Liver (tissue), 9 donors: ENCODE data around the gene LRRFIP1. TPM values are rescaled to one million over a fixed set of nuclear protein-coding genes. Genes with fewer than 3 reads are reported as not detected.

Experiments used
- DNase-seq: peaks from one replicate; pipeline ENCODE4 v3.0.0-alpha.2; 2017; ENCODE audit warnings: low spot score
- H3K27ac ChIP-seq, 2 donors: one replicate each; pipeline ENCODE4 v1.7.0; 2013; ENCODE audit warnings: inconsistent platforms in 2 of 2, low read length in 2 of 2, control low read depth in 1 of 2, low read depth in 1 of 2, mild to moderate bottlenecking in 1 of 2
- H3K27me3 ChIP-seq, 4 donors: one replicate each; pipeline versions ENCODE4 v1.6.1 to v1.7.0; 2013; ENCODE audit warnings: low read length in 3 of 4, inconsistent platforms in 1 of 4, mild to moderate bottlenecking in 1 of 4, moderate library complexity in 1 of 4; ENCODE audit not compliant: control insufficient read depth in 4 of 4, insufficient read depth in 4 of 4
- H3K36me3 ChIP-seq, 4 donors: one replicate each; pipeline versions ENCODE4 v1.6.1 to v1.7.0; 2013; ENCODE audit warnings: low read length in 3 of 4, mild to moderate bottlenecking in 3 of 4, low read depth in 1 of 4, moderate library complexity in 1 of 4; ENCODE audit not compliant: control insufficient read depth in 4 of 4, insufficient read depth in 3 of 4
- H3K4me1 ChIP-seq, 4 donors: one replicate each; pipeline versions ENCODE4 v1.6.1 to v1.7.0; 2013; ENCODE audit warnings: low read length in 3 of 4, mild to moderate bottlenecking in 3 of 4, moderate library complexity in 1 of 4; ENCODE audit not compliant: control insufficient read depth in 4 of 4, insufficient read depth in 4 of 4
- H3K4me3 ChIP-seq, 3 donors: one replicate each; pipeline versions ENCODE4 v1.6.1 to v1.7.0; 2013; ENCODE audit warnings: low read length in 3 of 3, control low read depth in 1 of 3, low read depth in 1 of 3, mild to moderate bottlenecking in 1 of 3
- H3K9ac ChIP-seq, 2 donors: one replicate each; pipeline ENCODE4 v1.7.0; 2013; ENCODE audit warnings: low read length in 2 of 2, mild to moderate bottlenecking in 2 of 2, moderate library complexity in 2 of 2, control low read depth in 1 of 2, low read depth in 1 of 2
- H3K9me3 ChIP-seq, 4 donors: one replicate each; pipeline versions ENCODE4 v1.6.1 to v1.7.0; 2013; ENCODE audit warnings: low read length in 3 of 4; ENCODE audit not compliant: control insufficient read depth in 4 of 4
- EGR1 ChIP-seq, 2 donors: IDR thresholded peaks; 2 replicates each; pipeline ENCODE4 v1.6.1; 2016 to 2018; ENCODE audit warnings: antibody characterized with exemption in 2 of 2, low read depth in 2 of 2
- FOXA1 ChIP-seq: IDR thresholded peaks from 2 replicates; pipeline ENCODE4 v1.6.1; 2016; ENCODE audit warnings: antibody characterized with exemption
- FOXA2 ChIP-seq: IDR thresholded peaks from 2 replicates; pipeline ENCODE4 v1.6.1; 2016; ENCODE audit warnings: antibody characterized with exemption
- GABPA ChIP-seq, 2 donors: IDR thresholded peaks in 1 of 2; conservative IDR thresholded peaks in 1 of 2; 2 replicates each; pipeline ENCODE4 v1.6.1; 2016; ENCODE audit warnings: antibody characterized with exemption in 2 of 2, mild to moderate bottlenecking in 1 of 2, moderate library complexity in 1 of 2
- HNF4A ChIP-seq, 2 donors: conservative IDR thresholded peaks; 2 replicates each; pipeline ENCODE4 v1.6.1; 2016; ENCODE audit warnings: antibody characterized with exemption in 2 of 2, mild to moderate bottlenecking in 2 of 2
- HNF4G ChIP-seq: IDR thresholded peaks from 2 replicates; pipeline ENCODE4 v1.6.1; 2016; ENCODE audit warnings: antibody characterized with exemption
- JUND ChIP-seq, 2 donors: IDR thresholded peaks; 2 replicates each; pipeline ENCODE4 v1.6.1; 2016; ENCODE audit warnings: antibody characterized with exemption in 2 of 2
- NR2F2 ChIP-seq: IDR thresholded peaks from 2 replicates; pipeline ENCODE4 v1.6.1; 2016; ENCODE audit warnings: antibody characterized with exemption
- RAD21 ChIP-seq, 2 donors: IDR thresholded peaks; 2 replicates each; pipeline ENCODE4 v1.6.1; 2016; ENCODE audit warnings: antibody characterized with exemption in 2 of 2, mild to moderate bottlenecking in 2 of 2
- RXRA ChIP-seq, 2 donors: IDR thresholded peaks; 2 replicates each; pipeline ENCODE4 v1.6.1; 2017 to 2018; ENCODE audit warnings: antibody characterized with exemption in 2 of 2, mild to moderate bottlenecking in 1 of 2
- SP1 ChIP-seq: IDR thresholded peaks from 2 replicates; pipeline ENCODE4 v1.6.1; 2018; ENCODE audit warnings: antibody characterized with exemption, mild to moderate bottlenecking
- TAF1 ChIP-seq: conservative IDR thresholded peaks from 2 replicates; pipeline ENCODE4 v1.6.1; 2016; ENCODE audit warnings: antibody characterized with exemption, mild to moderate bottlenecking
- YY1 ChIP-seq: IDR thresholded peaks from 2 replicates; pipeline ENCODE4 v1.6.1; 2016; ENCODE audit warnings: antibody characterized with exemption, mild to moderate bottlenecking
- WGBS: extraction: QIAGEN DNeasy Blood & Tissue Kit; methylation state at CpG from one replicate; pipeline ENCODE4 v1.1.7; 2013; 5-methylcytosine and 5-hydroxymethylcytosine counted together
- polyA plus RNA-seq, 2 donors: library from polyadenylated mRNA; stranded (reverse) in 1 of 2; unstranded in 1 of 2; fragments of 200-250 nt in 1 of 2; fragments of >200 nt in 1 of 2; fragmentation: Nextera tagmentation in 1 of 2; extraction: Ambion mirVana in 1 of 2; gene quantifications; one replicate each; pipeline versions ENCODE4 v1.2.1 to v1.2.3, GENCODE V29; 2013 to 2015
- total RNA-seq, 2 donors: library from RNA; depleted of rRNA; stranded (reverse); fragments of >200 nt; gene quantifications; one replicate each; pipeline ENCODE4 v1.2.3, GENCODE V29; 2014
- TF ChIP-seq, protein P1 (sequence below): IDR thresholded peaks from 2 replicates; pipeline ENCODE4 v1.6.1; 2016; ENCODE audit warnings: antibody characterized with exemption
- TF ChIP-seq, protein P2 (sequence below): fragments of 150-350 bp; IDR thresholded peaks from 2 replicates; pipeline ENCODE4 v1.5.1; 2017; ENCODE audit warnings: improper control_type of control experiment, low read depth, low read length; ENCODE audit not compliant: missing input control
- TF ChIP-seq, protein P3 (sequence below): IDR thresholded peaks from 2 replicates; pipeline ENCODE4 v1.6.1; 2016; ENCODE audit warnings: antibody characterized with exemption
- TF ChIP-seq, protein P4 (sequence below): IDR thresholded peaks from 2 replicates; pipeline ENCODE4 v1.6.1; 2016; ENCODE audit warnings: antibody characterized with exemption
- TF ChIP-seq, protein P5 (sequence below): IDR thresholded peaks from 2 replicates; pipeline ENCODE4 v1.6.1; 2016; ENCODE audit warnings: antibody characterized with exemption, mild to moderate bottlenecking
- donor health status: healthy.
- donor health status: healthy.
- donor health status: healthy.
- donor health status: healthy.
- donor health status: healthy.

LRRFIP1 gene
- total and polyA plus RNA-seq, 4 donors, result 13.3 to 56.1 (median 39.1) TPM

DNA sequence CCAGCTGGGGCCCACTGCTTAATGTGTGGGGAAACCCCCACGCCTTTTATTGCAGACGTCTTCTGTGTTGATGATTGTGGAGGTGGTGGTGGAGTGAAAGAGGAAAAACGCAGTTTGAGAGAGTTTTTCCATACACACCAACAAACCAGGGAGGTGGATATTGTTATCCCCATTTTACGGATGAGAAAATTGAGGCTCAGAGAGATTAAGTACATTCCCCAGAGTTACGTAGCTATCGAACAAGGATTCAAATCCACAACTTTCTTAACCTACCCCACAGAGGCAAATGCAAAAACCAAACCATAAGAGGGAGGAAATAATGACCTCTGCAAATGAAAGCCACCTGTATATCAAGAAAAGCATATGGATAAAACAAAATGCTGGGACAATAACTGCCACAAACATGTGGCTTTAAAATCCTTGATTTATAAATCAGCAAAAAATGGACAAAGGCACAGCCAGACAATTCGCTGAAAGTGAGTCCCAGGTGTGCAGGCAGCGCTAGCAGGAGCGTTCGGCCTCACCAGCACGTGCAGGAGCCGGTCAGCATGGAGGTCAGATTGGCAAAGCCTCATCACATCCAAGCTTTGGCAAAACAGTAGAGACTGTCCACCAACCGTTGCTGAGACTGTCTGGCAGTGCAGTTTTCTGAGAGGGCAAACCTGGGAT lies 24.2 kb upstream of the LRRFIP1 start:
- Histone ChIP-seq H3K9ac (no peak overlapping the region), H3K27ac (no peak overlapping the region)
- DNase-seq, result no peak

DNA sequence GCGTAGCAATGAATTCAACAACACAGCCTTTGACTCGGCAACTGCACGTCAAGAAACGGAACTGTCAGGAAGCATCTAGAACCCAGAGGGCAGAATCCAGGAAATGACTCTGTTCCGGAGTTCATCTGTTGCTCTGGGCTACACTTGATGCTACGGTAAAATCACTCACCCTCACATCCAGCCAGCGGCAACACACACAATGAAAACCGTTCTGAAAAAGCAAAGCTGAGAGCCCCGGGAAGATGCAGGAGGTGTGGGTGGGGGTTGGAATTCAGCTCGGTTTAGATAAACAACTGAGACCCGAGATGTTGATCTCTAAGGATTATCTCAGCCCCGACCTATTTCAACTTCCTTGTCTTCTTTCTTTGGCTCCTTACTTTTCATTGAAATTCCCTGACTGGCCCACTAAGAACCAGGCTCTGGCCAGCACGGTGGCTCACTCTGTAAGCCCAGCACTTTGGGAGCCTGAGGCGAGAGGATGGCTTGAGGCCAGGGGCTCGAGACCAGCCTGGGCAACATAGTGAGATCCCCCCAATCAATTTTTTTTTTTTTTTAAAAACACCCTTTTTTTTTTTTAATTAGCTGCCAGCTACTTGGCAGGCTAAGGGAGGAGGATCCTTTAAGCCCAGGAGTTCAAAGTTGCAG lies 23.5 kb upstream of the LRRFIP1 start:
- Histone ChIP-seq H3K4me1 (peaks cover 0 to 21% (median 4%) of the 10 kb centered on the region in 4 donors), H3K36me3 (no peaks in the 10 kb centered on the region), H3K9ac (no peak overlapping the region), H3K9me3 (no peaks in the 10 kb centered on the region), H3K4me3 (no peak overlapping the region), H3K27me3 (no peaks in the 10 kb centered on the region), H3K27ac (no peak overlapping the region)
- TF ChIP-seq FOXA1, result no peak
- TF ChIP-seq GABPA (IDR thresholded peaks at IDR 0.05 in 1 of 2, conservative IDR thresholded peaks at IDR 0.05 in 1 of 2), result no peak
- peak in 1 of 2 donors; percentile 74 for TF ChIP-seq RXRA (IDR thresholded peaks at IDR 0.05)
- TF ChIP-seq NR2F2, result peak; percentile 91
- no peak for TF ChIP-seq FOXA2
- TF ChIP-seq, protein P1, sequence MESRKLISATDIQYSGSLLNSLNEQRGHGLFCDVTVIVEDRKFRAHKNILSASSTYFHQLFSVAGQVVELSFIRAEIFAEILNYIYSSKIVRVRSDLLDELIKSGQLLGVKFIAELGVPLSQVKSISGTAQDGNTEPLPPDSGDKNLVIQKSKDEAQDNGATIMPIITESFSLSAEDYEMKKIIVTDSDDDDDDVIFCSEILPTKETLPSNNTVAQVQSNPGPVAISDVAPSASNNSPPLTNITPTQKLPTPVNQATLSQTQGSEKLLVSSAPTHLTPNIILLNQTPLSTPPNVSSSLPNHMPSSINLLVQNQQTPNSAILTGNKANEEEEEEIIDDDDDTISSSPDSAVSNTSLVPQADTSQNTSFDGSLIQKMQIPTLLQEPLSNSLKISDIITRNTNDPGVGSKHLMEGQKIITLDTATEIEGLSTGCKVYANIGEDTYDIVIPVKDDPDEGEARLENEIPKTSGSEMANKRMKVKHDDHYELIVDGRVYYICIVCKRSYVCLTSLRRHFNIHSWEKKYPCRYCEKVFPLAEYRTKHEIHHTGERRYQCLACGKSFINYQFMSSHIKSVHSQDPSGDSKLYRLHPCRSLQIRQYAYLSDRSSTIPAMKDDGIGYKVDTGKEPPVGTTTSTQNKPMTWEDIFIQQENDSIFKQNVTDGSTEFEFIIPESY, result no peak
- TF ChIP-seq, protein P2, sequence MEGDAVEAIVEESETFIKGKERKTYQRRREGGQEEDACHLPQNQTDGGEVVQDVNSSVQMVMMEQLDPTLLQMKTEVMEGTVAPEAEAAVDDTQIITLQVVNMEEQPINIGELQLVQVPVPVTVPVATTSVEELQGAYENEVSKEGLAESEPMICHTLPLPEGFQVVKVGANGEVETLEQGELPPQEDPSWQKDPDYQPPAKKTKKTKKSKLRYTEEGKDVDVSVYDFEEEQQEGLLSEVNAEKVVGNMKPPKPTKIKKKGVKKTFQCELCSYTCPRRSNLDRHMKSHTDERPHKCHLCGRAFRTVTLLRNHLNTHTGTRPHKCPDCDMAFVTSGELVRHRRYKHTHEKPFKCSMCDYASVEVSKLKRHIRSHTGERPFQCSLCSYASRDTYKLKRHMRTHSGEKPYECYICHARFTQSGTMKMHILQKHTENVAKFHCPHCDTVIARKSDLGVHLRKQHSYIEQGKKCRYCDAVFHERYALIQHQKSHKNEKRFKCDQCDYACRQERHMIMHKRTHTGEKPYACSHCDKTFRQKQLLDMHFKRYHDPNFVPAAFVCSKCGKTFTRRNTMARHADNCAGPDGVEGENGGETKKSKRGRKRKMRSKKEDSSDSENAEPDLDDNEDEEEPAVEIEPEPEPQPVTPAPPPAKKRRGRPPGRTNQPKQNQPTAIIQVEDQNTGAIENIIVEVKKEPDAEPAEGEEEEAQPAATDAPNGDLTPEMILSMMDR, result no peak
- no peak for TF ChIP-seq JUND (IDR thresholded peaks at IDR 0.05)
- TF ChIP-seq SP1, result peak; percentile 89
- TF ChIP-seq, protein P3, sequence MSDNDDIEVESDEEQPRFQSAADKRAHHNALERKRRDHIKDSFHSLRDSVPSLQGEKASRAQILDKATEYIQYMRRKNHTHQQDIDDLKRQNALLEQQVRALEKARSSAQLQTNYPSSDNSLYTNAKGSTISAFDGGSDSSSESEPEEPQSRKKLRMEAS, result no peak
- TF ChIP-seq EGR1 (IDR thresholded peaks at IDR 0.05; ENCODE audit: low read depth in 2 of 2), result no peak
- TF ChIP-seq YY1, result no peak
- TF ChIP-seq, protein P4, sequence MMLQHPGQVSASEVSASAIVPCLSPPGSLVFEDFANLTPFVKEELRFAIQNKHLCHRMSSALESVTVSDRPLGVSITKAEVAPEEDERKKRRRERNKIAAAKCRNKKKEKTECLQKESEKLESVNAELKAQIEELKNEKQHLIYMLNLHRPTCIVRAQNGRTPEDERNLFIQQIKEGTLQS, result no peak
- TF ChIP-seq HNF4G, result peak; percentile 44
- TF ChIP-seq TAF1, result no peak
- peak in 1 of 2 donors; percentile 88 for TF ChIP-seq HNF4A (conservative IDR thresholded peaks at IDR 0.05)
- peak in 1 of 2 donors; percentile 51 for TF ChIP-seq RAD21 (IDR thresholded peaks at IDR 0.05)
- TF ChIP-seq, protein P5, sequence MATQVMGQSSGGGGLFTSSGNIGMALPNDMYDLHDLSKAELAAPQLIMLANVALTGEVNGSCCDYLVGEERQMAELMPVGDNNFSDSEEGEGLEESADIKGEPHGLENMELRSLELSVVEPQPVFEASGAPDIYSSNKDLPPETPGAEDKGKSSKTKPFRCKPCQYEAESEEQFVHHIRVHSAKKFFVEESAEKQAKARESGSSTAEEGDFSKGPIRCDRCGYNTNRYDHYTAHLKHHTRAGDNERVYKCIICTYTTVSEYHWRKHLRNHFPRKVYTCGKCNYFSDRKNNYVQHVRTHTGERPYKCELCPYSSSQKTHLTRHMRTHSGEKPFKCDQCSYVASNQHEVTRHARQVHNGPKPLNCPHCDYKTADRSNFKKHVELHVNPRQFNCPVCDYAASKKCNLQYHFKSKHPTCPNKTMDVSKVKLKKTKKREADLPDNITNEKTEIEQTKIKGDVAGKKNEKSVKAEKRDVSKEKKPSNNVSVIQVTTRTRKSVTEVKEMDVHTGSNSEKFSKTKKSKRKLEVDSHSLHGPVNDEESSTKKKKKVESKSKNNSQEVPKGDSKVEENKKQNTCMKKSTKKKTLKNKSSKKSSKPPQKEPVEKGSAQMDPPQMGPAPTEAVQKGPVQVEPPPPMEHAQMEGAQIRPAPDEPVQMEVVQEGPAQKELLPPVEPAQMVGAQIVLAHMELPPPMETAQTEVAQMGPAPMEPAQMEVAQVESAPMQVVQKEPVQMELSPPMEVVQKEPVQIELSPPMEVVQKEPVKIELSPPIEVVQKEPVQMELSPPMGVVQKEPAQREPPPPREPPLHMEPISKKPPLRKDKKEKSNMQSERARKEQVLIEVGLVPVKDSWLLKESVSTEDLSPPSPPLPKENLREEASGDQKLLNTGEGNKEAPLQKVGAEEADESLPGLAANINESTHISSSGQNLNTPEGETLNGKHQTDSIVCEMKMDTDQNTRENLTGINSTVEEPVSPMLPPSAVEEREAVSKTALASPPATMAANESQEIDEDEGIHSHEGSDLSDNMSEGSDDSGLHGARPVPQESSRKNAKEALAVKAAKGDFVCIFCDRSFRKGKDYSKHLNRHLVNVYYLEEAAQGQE, result no peak
- no peak for DNase-seq
- WGBS, result 55% methylated on average over 15 of the region's 15 CpGs

More for the DNA sequence above, 24.2 kb upstream of the LRRFIP1 start:
- Histone ChIP-seq H3K36me3 (no peaks in the 10 kb centered on the region), H3K4me3 (no peak overlapping the region), H3K27me3 (no peaks in the 10 kb centered on the region), H3K9me3 (no peaks in the 10 kb centered on the region), H3K4me1 (peaks cover 0 to 21% (median 4%) of the 10 kb centered on the region in 4 donors)
- TF ChIP-seq RXRA (IDR thresholded peaks at IDR 0.05) (no peak), GABPA (IDR thresholded peaks at IDR 0.05 in 1 of 2, conservative IDR thresholded peaks at IDR 0.05 in 1 of 2) (peak in 1 of 2 donors; percentile 22)
- 85% methylated on average over 13 of the region's 13 CpGs for WGBS
